Liver (tissue), 9 donors: ENCODE results near the gene CACNA1I. TPM values are rescaled to one million over a fixed set of nuclear protein-coding genes. Genes with fewer than 3 reads are reported as not detected.

Source experiments
- DNase-seq: peaks from one replicate; pipeline ENCODE4 v3.0.0-alpha.2; 2017; ENCODE audit warnings: low spot score
- H3K27ac ChIP-seq, 2 donors: one replicate each; pipeline ENCODE4 v1.7.0; 2013; ENCODE audit warnings: inconsistent platforms in 2 of 2, low read length in 2 of 2, control low read depth in 1 of 2, low read depth in 1 of 2, mild to moderate bottlenecking in 1 of 2
- H3K27me3 ChIP-seq, 4 donors: one replicate each; pipeline versions ENCODE4 v1.6.1 to v1.7.0; 2013; ENCODE audit warnings: low read length in 3 of 4, inconsistent platforms in 1 of 4, mild to moderate bottlenecking in 1 of 4, moderate library complexity in 1 of 4; ENCODE audit not compliant: control insufficient read depth in 4 of 4, insufficient read depth in 4 of 4
- H3K36me3 ChIP-seq, 4 donors: one replicate each; pipeline versions ENCODE4 v1.6.1 to v1.7.0; 2013; ENCODE audit warnings: low read length in 3 of 4, mild to moderate bottlenecking in 3 of 4, low read depth in 1 of 4, moderate library complexity in 1 of 4; ENCODE audit not compliant: control insufficient read depth in 4 of 4, insufficient read depth in 3 of 4
- H3K4me1 ChIP-seq, 4 donors: one replicate each; pipeline versions ENCODE4 v1.6.1 to v1.7.0; 2013; ENCODE audit warnings: low read length in 3 of 4, mild to moderate bottlenecking in 3 of 4, moderate library complexity in 1 of 4; ENCODE audit not compliant: control insufficient read depth in 4 of 4, insufficient read depth in 4 of 4
- H3K4me3 ChIP-seq, 3 donors: one replicate each; pipeline versions ENCODE4 v1.6.1 to v1.7.0; 2013; ENCODE audit warnings: low read length in 3 of 3, control low read depth in 1 of 3, low read depth in 1 of 3, mild to moderate bottlenecking in 1 of 3
- H3K9ac ChIP-seq, 2 donors: one replicate each; pipeline ENCODE4 v1.7.0; 2013; ENCODE audit warnings: low read length in 2 of 2, mild to moderate bottlenecking in 2 of 2, moderate library complexity in 2 of 2, control low read depth in 1 of 2, low read depth in 1 of 2
- H3K9me3 ChIP-seq, 4 donors: one replicate each; pipeline versions ENCODE4 v1.6.1 to v1.7.0; 2013; ENCODE audit warnings: low read length in 3 of 4; ENCODE audit not compliant: control insufficient read depth in 4 of 4
- EGR1 ChIP-seq, 2 donors: IDR thresholded peaks; 2 replicates each; pipeline ENCODE4 v1.6.1; 2016 to 2018; ENCODE audit warnings: antibody characterized with exemption in 2 of 2, low read depth in 2 of 2
- FOXA2 ChIP-seq: IDR thresholded peaks from 2 replicates; pipeline ENCODE4 v1.6.1; 2016; ENCODE audit warnings: antibody characterized with exemption
- GABPA ChIP-seq, 2 donors: IDR thresholded peaks in 1 of 2; conservative IDR thresholded peaks in 1 of 2; 2 replicates each; pipeline ENCODE4 v1.6.1; 2016; ENCODE audit warnings: antibody characterized with exemption in 2 of 2, mild to moderate bottlenecking in 1 of 2, moderate library complexity in 1 of 2
- HNF4A ChIP-seq, 2 donors: conservative IDR thresholded peaks; 2 replicates each; pipeline ENCODE4 v1.6.1; 2016; ENCODE audit warnings: antibody characterized with exemption in 2 of 2, mild to moderate bottlenecking in 2 of 2
- JUND ChIP-seq, 2 donors: IDR thresholded peaks; 2 replicates each; pipeline ENCODE4 v1.6.1; 2016; ENCODE audit warnings: antibody characterized with exemption in 2 of 2
- RAD21 ChIP-seq, 2 donors: IDR thresholded peaks; 2 replicates each; pipeline ENCODE4 v1.6.1; 2016; ENCODE audit warnings: antibody characterized with exemption in 2 of 2, mild to moderate bottlenecking in 2 of 2
- RXRA ChIP-seq, 2 donors: IDR thresholded peaks; 2 replicates each; pipeline ENCODE4 v1.6.1; 2017 to 2018; ENCODE audit warnings: antibody characterized with exemption in 2 of 2, mild to moderate bottlenecking in 1 of 2
- SP1 ChIP-seq: IDR thresholded peaks from 2 replicates; pipeline ENCODE4 v1.6.1; 2018; ENCODE audit warnings: antibody characterized with exemption, mild to moderate bottlenecking
- TAF1 ChIP-seq: conservative IDR thresholded peaks from 2 replicates; pipeline ENCODE4 v1.6.1; 2016; ENCODE audit warnings: antibody characterized with exemption, mild to moderate bottlenecking
- YY1 ChIP-seq: IDR thresholded peaks from 2 replicates; pipeline ENCODE4 v1.6.1; 2016; ENCODE audit warnings: antibody characterized with exemption, mild to moderate bottlenecking
- WGBS: extraction: QIAGEN DNeasy Blood & Tissue Kit; methylation state at CpG from one replicate; pipeline ENCODE4 v1.1.7; 2013; 5-methylcytosine and 5-hydroxymethylcytosine counted together
- polyA plus RNA-seq, 2 donors: library from polyadenylated mRNA; stranded (reverse) in 1 of 2; unstranded in 1 of 2; fragments of 200-250 nt in 1 of 2; fragments of >200 nt in 1 of 2; fragmentation: Nextera tagmentation in 1 of 2; extraction: Ambion mirVana in 1 of 2; gene quantifications; one replicate each; pipeline versions ENCODE4 v1.2.1 to v1.2.3, GENCODE V29; 2013 to 2015
- total RNA-seq, 2 donors: library from RNA; depleted of rRNA; stranded (reverse); fragments of >200 nt; gene quantifications; one replicate each; pipeline ENCODE4 v1.2.3, GENCODE V29; 2014
- TF ChIP-seq, protein P1 (sequence below): IDR thresholded peaks from 2 replicates; pipeline ENCODE4 v1.6.1; 2016; ENCODE audit warnings: antibody characterized with exemption
- TF ChIP-seq, protein P2 (sequence below): IDR thresholded peaks from 2 replicates; pipeline ENCODE4 v1.6.1; 2016; ENCODE audit warnings: antibody characterized with exemption
- TF ChIP-seq, protein P3 (sequence below): fragments of 150-350 bp; IDR thresholded peaks from 2 replicates; pipeline ENCODE4 v1.5.1; 2017; ENCODE audit warnings: improper control_type of control experiment, low read depth, low read length; ENCODE audit not compliant: missing input control
- TF ChIP-seq, protein P4 (sequence below): IDR thresholded peaks from 2 replicates; pipeline ENCODE4 v1.6.1; 2016; ENCODE audit warnings: antibody characterized with exemption, mild to moderate bottlenecking
- TF ChIP-seq, protein P5 (sequence below): IDR thresholded peaks from 2 replicates; pipeline ENCODE4 v1.6.1; 2016; ENCODE audit warnings: antibody characterized with exemption
- donor health status: healthy.
- donor health status: healthy.
- donor health status: healthy.
- donor health status: healthy.
- donor health status: healthy.

The CACNA1I gene
- total and polyA plus RNA-seq, 4 donors: under 0.01 to 0.14 (median 0.01) TPM; not detected in 1

DNA sequence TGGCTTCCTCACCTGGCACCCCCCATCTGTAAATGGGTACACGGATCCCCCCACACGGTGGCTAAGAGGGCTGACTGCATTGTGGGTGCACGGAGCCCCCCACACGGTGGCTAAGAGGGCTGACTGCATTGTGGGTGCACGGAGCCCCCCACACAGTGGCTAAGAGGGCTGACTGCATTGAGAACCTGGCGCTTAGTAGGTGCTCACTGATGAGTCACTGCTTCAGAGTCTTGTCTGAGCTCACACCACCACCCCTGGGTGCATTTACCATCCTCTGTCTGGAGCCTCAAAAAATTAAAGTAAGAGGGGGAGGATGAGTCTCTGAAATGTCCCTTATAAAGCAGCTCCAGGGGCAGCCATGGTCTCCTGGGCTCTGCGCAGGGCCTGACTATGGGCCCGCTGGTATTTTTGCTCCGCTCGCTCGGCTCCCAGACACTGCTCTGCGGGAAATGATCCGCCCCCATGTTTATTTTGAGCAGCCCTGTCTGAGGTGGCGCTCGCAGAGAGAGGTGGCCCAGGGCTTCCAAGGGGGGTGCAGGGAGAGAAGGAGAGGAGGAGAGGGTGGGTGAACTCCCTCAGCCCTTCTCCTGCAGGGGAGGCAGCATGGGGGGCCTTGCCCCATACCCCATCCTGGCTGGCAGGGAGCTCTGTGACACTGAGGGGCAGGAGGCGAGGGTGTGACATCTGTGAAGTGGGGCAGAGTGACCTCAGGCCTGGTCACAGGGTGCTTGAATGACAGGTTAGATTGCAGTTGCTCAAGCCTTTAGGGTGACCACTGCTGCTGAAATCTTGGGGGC is 82.6 kb downstream of the CACNA1I start (continued):
- TF ChIP-seq, protein P1, sequence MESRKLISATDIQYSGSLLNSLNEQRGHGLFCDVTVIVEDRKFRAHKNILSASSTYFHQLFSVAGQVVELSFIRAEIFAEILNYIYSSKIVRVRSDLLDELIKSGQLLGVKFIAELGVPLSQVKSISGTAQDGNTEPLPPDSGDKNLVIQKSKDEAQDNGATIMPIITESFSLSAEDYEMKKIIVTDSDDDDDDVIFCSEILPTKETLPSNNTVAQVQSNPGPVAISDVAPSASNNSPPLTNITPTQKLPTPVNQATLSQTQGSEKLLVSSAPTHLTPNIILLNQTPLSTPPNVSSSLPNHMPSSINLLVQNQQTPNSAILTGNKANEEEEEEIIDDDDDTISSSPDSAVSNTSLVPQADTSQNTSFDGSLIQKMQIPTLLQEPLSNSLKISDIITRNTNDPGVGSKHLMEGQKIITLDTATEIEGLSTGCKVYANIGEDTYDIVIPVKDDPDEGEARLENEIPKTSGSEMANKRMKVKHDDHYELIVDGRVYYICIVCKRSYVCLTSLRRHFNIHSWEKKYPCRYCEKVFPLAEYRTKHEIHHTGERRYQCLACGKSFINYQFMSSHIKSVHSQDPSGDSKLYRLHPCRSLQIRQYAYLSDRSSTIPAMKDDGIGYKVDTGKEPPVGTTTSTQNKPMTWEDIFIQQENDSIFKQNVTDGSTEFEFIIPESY: no peak
- TF ChIP-seq, protein P2, sequence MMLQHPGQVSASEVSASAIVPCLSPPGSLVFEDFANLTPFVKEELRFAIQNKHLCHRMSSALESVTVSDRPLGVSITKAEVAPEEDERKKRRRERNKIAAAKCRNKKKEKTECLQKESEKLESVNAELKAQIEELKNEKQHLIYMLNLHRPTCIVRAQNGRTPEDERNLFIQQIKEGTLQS: no peak
- TF ChIP-seq YY1: no peak

DNA sequence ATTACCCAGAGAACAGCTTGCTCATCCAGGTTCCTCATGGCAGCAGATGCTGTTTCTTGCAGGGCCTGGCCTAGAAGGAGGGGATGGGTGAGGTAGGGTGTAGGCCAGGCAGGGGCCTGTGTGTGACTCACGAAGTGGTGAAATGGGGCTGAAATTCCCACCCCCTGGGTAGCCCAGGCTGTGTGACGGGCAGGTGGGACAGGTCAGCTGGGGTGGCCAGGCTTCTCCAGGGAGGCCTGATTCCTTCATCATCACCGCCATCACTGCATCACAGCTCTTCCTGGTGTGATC is 83.2 kb downstream of the CACNA1I start:
- H3K9ac ChIP-seq: no peak overlapping the region
- TF ChIP-seq SP1: no peak
- TF ChIP-seq, protein P3, sequence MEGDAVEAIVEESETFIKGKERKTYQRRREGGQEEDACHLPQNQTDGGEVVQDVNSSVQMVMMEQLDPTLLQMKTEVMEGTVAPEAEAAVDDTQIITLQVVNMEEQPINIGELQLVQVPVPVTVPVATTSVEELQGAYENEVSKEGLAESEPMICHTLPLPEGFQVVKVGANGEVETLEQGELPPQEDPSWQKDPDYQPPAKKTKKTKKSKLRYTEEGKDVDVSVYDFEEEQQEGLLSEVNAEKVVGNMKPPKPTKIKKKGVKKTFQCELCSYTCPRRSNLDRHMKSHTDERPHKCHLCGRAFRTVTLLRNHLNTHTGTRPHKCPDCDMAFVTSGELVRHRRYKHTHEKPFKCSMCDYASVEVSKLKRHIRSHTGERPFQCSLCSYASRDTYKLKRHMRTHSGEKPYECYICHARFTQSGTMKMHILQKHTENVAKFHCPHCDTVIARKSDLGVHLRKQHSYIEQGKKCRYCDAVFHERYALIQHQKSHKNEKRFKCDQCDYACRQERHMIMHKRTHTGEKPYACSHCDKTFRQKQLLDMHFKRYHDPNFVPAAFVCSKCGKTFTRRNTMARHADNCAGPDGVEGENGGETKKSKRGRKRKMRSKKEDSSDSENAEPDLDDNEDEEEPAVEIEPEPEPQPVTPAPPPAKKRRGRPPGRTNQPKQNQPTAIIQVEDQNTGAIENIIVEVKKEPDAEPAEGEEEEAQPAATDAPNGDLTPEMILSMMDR: no peak
- TF ChIP-seq RAD21 (IDR thresholded peaks at IDR 0.05): no peak
- TF ChIP-seq FOXA2: no peak
- no peak for TF ChIP-seq TAF1
- TF ChIP-seq, protein P1: no peak
- no peak for TF ChIP-seq YY1
- no peak for TF ChIP-seq HNF4A (conservative IDR thresholded peaks at IDR 0.05)
- TF ChIP-seq, protein P4, sequence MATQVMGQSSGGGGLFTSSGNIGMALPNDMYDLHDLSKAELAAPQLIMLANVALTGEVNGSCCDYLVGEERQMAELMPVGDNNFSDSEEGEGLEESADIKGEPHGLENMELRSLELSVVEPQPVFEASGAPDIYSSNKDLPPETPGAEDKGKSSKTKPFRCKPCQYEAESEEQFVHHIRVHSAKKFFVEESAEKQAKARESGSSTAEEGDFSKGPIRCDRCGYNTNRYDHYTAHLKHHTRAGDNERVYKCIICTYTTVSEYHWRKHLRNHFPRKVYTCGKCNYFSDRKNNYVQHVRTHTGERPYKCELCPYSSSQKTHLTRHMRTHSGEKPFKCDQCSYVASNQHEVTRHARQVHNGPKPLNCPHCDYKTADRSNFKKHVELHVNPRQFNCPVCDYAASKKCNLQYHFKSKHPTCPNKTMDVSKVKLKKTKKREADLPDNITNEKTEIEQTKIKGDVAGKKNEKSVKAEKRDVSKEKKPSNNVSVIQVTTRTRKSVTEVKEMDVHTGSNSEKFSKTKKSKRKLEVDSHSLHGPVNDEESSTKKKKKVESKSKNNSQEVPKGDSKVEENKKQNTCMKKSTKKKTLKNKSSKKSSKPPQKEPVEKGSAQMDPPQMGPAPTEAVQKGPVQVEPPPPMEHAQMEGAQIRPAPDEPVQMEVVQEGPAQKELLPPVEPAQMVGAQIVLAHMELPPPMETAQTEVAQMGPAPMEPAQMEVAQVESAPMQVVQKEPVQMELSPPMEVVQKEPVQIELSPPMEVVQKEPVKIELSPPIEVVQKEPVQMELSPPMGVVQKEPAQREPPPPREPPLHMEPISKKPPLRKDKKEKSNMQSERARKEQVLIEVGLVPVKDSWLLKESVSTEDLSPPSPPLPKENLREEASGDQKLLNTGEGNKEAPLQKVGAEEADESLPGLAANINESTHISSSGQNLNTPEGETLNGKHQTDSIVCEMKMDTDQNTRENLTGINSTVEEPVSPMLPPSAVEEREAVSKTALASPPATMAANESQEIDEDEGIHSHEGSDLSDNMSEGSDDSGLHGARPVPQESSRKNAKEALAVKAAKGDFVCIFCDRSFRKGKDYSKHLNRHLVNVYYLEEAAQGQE: no peak
- no peak for TF ChIP-seq EGR1 (IDR thresholded peaks at IDR 0.05; ENCODE audit: low read depth in 2 of 2)
- no peak for TF ChIP-seq RXRA (IDR thresholded peaks at IDR 0.05)
- TF ChIP-seq, protein P5, sequence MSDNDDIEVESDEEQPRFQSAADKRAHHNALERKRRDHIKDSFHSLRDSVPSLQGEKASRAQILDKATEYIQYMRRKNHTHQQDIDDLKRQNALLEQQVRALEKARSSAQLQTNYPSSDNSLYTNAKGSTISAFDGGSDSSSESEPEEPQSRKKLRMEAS: no peak
- TF ChIP-seq JUND (IDR thresholded peaks at IDR 0.05): no peak
- no peak for TF ChIP-seq GABPA (IDR thresholded peaks at IDR 0.05 in 1 of 2, conservative IDR thresholded peaks at IDR 0.05 in 1 of 2)
- no peak overlapping the region for H3K27ac ChIP-seq
- peaks cover 0 to 5% (median 0%) of the 10 kb centered on the region in 4 donors for H3K27me3 ChIP-seq
- H3K36me3 ChIP-seq: no peaks in the 10 kb centered on the region
- no peaks in the 10 kb centered on the region for H3K4me1 ChIP-seq
- no peak overlapping the region for H3K4me3 ChIP-seq
- no peaks in the 10 kb centered on the region for H3K9me3 ChIP-seq
- DNase-seq: no peak
- 90% methylated on average over 3 of the region's 3 CpGs for WGBS
